ENCODE results near the gene PTGIS.

Gene PTGIS

GRCh38 chr20:49485563-49485962 lies 82.4 kb downstream of the PTGIS start:
- no peak for DNase-seq

DNA sequence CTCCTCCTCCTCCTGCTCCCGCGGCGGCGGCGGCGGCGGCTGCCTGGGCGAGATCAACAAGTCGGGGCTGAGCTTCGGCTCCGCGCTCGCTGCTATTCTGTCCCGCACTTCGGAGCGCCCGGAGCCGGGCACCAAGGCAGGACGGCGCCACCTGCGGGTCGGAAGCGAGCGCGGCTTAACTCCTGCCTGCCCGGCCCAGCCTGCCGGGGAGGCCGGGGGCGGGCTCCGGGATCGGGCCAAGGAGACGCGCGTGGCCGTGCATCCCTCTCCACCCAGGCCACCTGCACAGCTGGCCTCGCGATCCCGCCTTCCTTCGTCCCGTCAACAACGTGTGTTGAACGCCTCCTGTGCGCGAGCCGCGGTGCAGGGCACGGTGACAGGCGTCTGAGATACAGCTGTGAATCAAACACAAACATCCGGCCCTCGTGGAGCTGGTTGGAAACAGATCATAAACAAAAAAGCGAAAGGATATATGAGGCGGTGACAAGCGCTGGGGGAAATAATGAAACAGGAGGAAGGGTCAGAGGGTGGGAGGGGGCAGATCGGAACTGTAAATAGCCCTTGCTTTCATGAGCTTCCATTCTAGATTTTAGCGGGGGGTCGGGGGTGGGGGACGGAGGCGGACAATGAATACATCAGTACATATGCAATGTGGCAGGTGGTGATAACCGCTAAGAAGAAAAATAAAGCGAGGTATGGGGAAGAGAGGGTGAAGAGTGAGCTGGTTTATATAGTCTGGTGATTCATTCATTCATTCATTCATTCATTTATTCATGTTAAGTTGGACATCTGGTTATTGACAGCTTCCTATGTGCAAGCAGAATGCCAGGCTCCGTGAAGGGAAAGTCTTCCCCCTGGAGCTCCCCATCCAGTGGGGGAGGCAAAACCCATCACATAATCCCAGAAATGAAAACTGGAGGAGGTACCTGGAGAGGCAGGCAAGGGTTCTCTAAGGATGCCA lies 83.5 kb downstream of the PTGIS start:
- peak; percentile 56 for DNase-seq

GRCh38 chr20:49483696-49484123 lies 84.2 kb downstream of the PTGIS start:
- DNase-seq, result no peak

GRCh38 chr20:49483018-49483695 lies 84.8 kb downstream of the PTGIS start:
- DNase-seq, result no peak

- no peak for DNase-seq
Observed at GRCh38 chr20:49482621-49483017, 85.3 kb downstream of the PTGIS start, which contains the start of gene KCNB1. KCNB1 (minus strand) TSS chr20:49482668; CDS start chr20:49482480, 188 bp downstream.

GRCh38 chr20:49482173-49482572 lies 85.8 kb downstream of the PTGIS start:
- DNase-seq, result no peak

DNA sequence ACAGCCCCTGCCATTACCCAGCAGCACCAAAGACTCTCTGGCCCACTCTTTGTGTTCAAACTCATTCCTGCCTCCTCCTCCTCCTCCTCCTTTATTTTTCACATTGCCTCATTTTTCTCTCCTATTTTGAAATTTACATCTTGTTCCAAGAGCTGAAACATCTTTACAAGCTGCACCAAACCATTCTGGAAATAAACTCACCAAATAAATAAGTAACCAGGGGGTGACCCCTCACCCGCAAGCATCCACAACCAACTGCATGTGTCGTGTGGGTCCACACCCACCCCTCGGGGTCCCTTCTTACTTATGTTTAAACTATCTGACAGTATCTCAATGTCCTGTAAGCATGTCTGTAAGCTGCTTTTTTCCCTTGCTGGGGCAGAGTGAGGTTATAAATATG lies 86.8 kb downstream of the PTGIS start:
- DNase-seq, result no peak

- no peak for DNase-seq
Observed at GRCh38 chr20:49480236-49480635, 87.7 kb downstream of the PTGIS start.

GRCh38 chr20:49479785-49480184 lies 88.2 kb downstream of the PTGIS start:
- DNase-seq, result no peak

DNA sequence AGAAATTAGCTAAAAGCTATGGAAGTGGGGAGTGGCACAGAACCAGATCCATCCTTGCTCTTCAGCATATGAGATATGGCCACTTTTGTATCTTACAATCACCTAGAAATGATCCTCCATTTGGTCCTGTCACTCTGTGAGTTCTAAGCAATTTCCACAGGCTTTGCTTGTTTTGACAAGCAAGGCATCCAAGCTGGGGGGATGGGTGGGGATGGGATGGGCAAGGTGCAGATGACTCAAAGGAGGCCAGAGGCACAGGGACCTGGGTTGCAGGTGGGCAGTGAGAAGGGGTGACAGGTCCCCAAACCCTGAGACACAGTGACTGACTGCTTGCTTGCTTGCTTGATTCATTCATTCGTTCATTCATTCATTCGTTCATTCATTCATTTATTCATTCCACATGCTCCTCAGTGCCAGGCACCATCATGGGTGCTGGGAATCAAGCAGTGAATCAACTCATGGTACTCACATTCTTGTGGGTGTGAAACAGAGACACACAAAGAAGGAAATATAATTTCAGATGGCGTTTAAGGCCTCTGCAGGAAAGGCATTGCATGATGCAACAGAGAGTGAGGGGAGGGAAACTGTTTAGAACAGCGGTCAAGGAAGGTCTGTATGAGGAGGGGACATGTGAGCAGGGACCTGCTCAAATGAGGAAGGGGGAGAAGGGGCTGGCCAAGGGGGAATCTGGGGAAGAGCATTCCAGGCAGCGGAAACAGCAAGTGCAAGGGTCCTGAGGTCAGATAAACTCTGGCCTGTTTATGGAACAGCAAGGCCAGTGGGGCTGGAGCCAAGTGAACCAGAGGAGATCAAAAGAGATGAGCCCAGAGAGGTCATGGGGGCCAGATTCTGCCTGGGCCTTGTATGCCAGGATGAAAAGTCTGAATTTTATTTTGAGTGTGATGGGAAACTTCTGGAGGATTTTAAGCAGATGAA lies 88.9 kb downstream of the PTGIS start:
- no peak for DNase-seq

GRCh38 chr20:49478266-49478665 lies 89.7 kb downstream of the PTGIS start:
- no peak for DNase-seq

GRCh38 chr20:49477200-49477599 lies 90.7 kb downstream of the PTGIS start:
- DNase-seq, result no peak

DNA sequence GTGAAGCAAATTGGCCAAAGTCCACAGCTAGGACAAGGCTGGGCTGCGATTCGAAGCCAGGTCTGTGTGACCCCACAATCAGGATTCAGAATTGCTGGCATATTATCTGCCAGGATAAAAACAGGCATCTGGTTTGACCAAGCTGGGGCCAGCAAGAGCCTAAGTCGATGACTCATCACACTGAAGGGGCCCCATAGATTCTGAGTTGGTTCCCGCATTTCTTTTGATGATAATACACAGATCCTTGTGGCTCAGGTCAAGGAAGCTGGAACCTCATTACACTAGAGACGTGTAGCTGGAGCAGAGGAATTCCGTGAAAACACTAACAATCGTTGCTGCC lies 92.0 kb downstream of the PTGIS start:
- no peak for DNase-seq

DNA sequence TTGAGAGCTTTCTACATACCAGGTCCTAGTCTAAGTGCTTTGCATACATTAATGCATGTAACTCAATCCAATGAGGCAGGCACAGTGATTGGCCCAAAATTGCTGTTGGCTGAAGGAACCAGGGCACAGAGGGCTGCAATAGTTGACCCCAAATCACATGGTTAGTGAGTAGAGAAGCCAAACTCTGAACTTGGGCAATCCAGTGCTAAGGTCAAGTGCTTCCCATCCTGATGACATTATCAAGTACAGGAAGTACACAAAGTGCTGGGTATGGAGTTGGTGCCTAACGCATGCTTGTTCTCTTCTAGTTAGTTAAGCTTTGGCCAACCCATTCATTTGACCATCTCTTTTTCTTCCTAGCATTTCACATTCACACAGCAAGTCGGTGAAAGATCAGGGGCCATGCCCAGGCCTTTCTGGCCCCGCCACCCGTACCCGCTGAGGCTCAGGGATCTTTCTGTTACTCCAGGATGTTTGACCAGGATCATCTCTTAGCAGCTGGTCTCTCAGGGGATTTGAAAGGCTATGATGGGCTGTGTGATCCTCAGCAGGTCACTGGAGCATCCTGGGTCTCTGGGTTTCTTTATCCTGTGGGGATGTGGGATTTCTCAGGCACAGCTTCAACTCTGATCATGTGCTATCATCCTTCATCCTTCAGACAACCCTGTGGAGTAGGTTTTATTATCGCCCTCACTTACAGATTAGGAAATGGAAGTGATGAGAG lies 92.5 kb downstream of the PTGIS start:
- DNase-seq, result no peak

- DNase-seq, result no peak
Observed at GRCh38 chr20:49471397-49471796, 96.5 kb downstream of the PTGIS start.

DNA sequence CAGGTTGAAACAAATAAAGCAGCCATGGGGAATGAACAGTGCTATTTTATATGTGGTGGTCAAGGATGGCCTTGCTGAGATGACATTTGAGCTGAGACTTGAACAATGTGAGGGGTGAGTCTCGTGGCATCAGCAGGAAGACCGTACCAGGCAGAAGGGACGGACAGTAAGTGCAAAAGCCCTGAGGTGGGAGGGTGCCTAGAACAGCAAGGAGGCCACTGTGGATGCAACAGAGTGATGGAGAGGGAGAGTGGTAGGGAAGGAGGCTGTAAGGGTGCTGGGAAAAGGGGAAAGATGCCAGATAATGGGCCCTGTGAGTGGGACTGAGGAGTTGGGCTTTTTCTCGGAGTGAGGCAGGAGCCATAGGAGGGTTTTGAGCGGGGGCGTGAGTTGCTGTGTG lies 97.0 kb downstream of the PTGIS start:
- no peak for DNase-seq

GRCh38 chr20:49469060-49469459 lies 98.9 kb downstream of the PTGIS start:
- no peak for DNase-seq

DNA sequence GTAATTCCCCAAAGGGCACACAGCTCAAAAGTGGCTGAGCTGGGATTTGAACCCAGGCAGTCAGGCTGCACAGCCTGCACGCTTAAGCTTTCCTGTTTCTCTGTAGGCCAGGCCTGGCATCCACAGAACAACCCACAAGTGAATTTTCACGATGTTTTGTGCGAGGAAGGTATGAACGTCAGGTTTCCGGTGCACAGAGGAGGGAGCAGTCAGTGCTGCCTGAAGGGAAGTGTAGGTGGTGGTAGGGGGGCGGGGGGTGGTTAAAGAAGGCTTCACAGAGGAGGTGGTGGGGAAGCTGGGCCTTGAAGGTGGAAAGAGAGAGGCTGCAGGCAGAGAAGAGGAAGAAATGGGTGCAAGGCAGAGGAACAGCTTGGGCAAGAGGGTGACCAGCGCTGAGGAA lies 99.5 kb downstream of the PTGIS start:
- no peak for DNase-seq

GRCh38 chr20:49466114-49466912 lies 101.6 kb downstream of the PTGIS start:
- DNase-seq, result no peak

DNA sequence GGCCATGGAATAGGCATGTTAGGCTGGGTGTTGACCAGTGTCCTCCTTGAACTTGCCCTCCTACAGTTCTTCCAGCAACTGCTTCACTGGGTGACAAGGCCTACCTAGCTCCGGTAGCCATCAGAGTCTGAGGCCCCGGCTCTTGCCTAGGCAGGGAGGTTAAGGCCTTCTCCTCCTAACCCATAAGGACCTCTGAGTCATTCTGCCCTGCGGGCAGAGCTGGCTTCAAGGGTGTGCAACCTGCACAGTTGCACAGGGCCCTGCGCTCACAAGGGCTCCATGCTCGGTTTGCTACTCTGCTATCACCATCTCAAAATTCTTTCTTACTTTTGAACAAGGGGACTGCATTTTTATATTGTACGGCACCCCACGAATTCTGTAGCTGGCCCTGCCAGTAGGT lies 103.4 kb downstream of the PTGIS start:
- DNase-seq, result no peak

DNA sequence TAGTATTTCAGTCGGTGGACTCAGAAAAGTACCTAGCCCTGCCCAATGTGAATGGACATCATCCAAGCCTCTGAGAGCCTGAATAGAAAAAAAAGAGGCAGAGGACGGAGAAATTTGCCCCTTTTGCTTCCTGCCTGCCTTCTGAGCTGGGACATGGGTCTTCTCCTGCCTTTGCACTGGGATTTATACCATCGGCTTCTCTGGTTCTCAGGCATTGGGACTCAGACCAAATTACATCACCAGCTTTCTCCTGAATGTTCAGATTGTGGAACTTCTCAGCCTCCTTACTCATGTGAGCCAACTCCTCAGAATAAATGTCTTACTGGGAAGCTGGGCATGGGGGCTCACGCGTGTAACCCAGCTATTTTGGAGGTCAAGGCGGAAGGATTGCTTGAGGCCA lies 105.3 kb downstream of the PTGIS start:
- no peak for DNase-seq
